Endodermal cell (in vitro differentiated cells): ENCODE results near the gene KRT9. TPM values are rescaled to one million over a fixed set of nuclear protein-coding genes. Genes with fewer than 3 reads are reported as not detected.

Experiments used
- DNase-seq: peaks from one replicate; pipeline ENCODE4 v3.0.0-alpha.2; 2017
- H3K27ac ChIP-seq: 2 replicates; pipeline ENCODE4 v1.5.1; 2013; ENCODE audit warnings: mild to moderate bottlenecking, low read depth, low read length, moderate library complexity
- H3K27me3 ChIP-seq: 2 replicates; pipeline ENCODE4 v1.6.1; 2013; ENCODE audit warnings: mild to moderate bottlenecking, low read length, moderate library complexity; ENCODE audit not compliant: insufficient read depth, control insufficient read depth, poor library complexity, severe bottlenecking
- H3K36me3 ChIP-seq: 2 replicates; pipeline ENCODE4 v1.7.0; 2013; ENCODE audit warnings: mild to moderate bottlenecking, low read length, moderate library complexity; ENCODE audit not compliant: control insufficient read depth, insufficient read depth
- H3K4me1 ChIP-seq: one replicate; pipeline ENCODE4 v1.7.0; 2013; ENCODE audit warnings: low read length; ENCODE audit not compliant: control insufficient read depth, insufficient read depth
- H3K4me3 ChIP-seq: 2 replicates; pipeline ENCODE4 v1.5.1; 2013; ENCODE audit warnings: mild to moderate bottlenecking, low read length, moderate library complexity
- H3K9ac ChIP-seq: 2 replicates; pipeline ENCODE4 v1.6.1; 2013; ENCODE audit warnings: mild to moderate bottlenecking, low read length, moderate library complexity; ENCODE audit not compliant: poor library complexity, severe bottlenecking; ENCODE audit errors: extremely low read depth
- H3K9me3 ChIP-seq: 2 replicates; pipeline ENCODE4 v1.6.1; 2013; ENCODE audit warnings: mild to moderate bottlenecking, low read length, moderate library complexity; ENCODE audit not compliant: control insufficient read depth
- H3K27ac Mint-ChIP-seq: 2 replicates; pipeline ENCODE4 v1.8.0; 2020; ENCODE audit warnings: mixed read lengths
- H3K27me3 Mint-ChIP-seq: 2 replicates; pipeline ENCODE4 v1.8.0; 2021; ENCODE audit warnings: mild to moderate bottlenecking, mixed read lengths; ENCODE audit not compliant: insufficient read depth
- H3K36me3 Mint-ChIP-seq: 2 replicates; pipeline ENCODE4 v1.8.0; 2020; ENCODE audit warnings: low read depth, mixed read lengths
- H3K4me1 Mint-ChIP-seq: 2 replicates; pipeline ENCODE4 v1.8.0; 2020; ENCODE audit warnings: mixed read lengths
- H3K4me3 Mint-ChIP-seq: 2 replicates; pipeline ENCODE4 v1.8.0; 2020; ENCODE audit warnings: mild to moderate bottlenecking, moderate library complexity, mixed read lengths
- H3K9me3 Mint-ChIP-seq: 2 replicates; pipeline ENCODE4 v1.8.0; 2020; ENCODE audit warnings: mild to moderate bottlenecking, mixed read lengths
- CTCF ChIP-seq: fragments of 200-600 bp; sonication (generic); conservative IDR thresholded peaks from 2 replicates; pipeline ENCODE4 v1.5.0; 2021; ENCODE audit warnings: antibody characterized with exemption, mild to moderate bottlenecking
- WGBS, 2 experiments: methylation state at CpG; one replicate each; pipeline versions ENCODE4 v1.1.5 to v1.1.7; 2013; ENCODE audit warnings: missing lambda C conversion rate in 2 of 2, mixed read lengths in 1 of 2; ENCODE audit not compliant: insufficient coverage in 1 of 2, insufficient read length in 1 of 2; 5-methylcytosine and 5-hydroxymethylcytosine counted together
- total RNA-seq, 2 donors: library from RNA; stranded (reverse); fragmentation: NEBNext Ultra II Directional in 1 of 2; extraction: Animal tissue kit (Norgen Biotek cat#: 25700) in 1 of 2; gene quantifications; 2 replicates in 1 of 2; 3 replicates in 1 of 2; pipeline ENCODE4 v1.2.1, GENCODE V29; 2021

The KRT9 gene
- total RNA-seq, 2 donors from 2014 or later = not detected

- no peaks in the 10 kb centered on the region for H3K9me3 Mint-ChIP-seq
- DNase-seq = no peak
- no peak overlapping the region for H3K27ac ChIP-seq
- H3K4me3 ChIP-seq = no peak overlapping the region
- peaks cover 20% of the 10 kb centered on the region for H3K4me1 ChIP-seq
- no peaks in the 10 kb centered on the region for H3K27me3 ChIP-seq
- no peaks in the 10 kb centered on the region for H3K27me3 Mint-ChIP-seq
- no peak overlapping the region for H3K9ac ChIP-seq
- no peaks in the 10 kb centered on the region for H3K9me3 ChIP-seq
- TF ChIP-seq CTCF = no peak
- 88 to 94% methylated on average over 4 to 7 of the region's 7 CpGs for WGBS, 2 experiments
- H3K36me3 Mint-ChIP-seq = no peaks in the 10 kb centered on the region
- H3K4me3 Mint-ChIP-seq = no peak overlapping the region
- H3K36me3 ChIP-seq = no peaks in the 10 kb centered on the region
- H3K4me1 Mint-ChIP-seq = peaks cover 80% of the 10 kb centered on the region
- H3K27ac Mint-ChIP-seq = peak overlapping the region; percentile 88
Observed at GRCh38 chr17:41536741-41537613, 34.9 kb downstream of the KRT9 start.

GRCh38 chr17:41535764-41536481 lies 35.9 kb downstream of the KRT9 start:
- no peak overlapping the region for H3K4me3 ChIP-seq
- H3K4me1 Mint-ChIP-seq = peaks cover 80% of the 10 kb centered on the region
- peaks cover 24% of the 10 kb centered on the region for H3K4me1 ChIP-seq
- no peaks in the 10 kb centered on the region for H3K36me3 Mint-ChIP-seq
- no peaks in the 10 kb centered on the region for H3K9me3 ChIP-seq
- H3K4me3 Mint-ChIP-seq = no peak overlapping the region
- TF ChIP-seq CTCF = no peak
- no peaks in the 10 kb centered on the region for H3K9me3 Mint-ChIP-seq
- DNase-seq = peak; percentile 95
- H3K27ac ChIP-seq = no peak overlapping the region
- WGBS, 2 experiments = 75 to 89% methylated on average over 8 to 15 of the region's 15 CpGs
- H3K27me3 Mint-ChIP-seq = no peaks in the 10 kb centered on the region
- no peaks in the 10 kb centered on the region for H3K36me3 ChIP-seq
- no peak overlapping the region for H3K27ac Mint-ChIP-seq
- no peak overlapping the region for H3K9ac ChIP-seq
- no peaks in the 10 kb centered on the region for H3K27me3 ChIP-seq

- no peaks in the 10 kb centered on the region for H3K27me3 ChIP-seq
- H3K9ac ChIP-seq = no peak overlapping the region
- DNase-seq = peak; percentile 53
- Mint-ChIP-seq H3K27ac (no peak overlapping the region), H3K4me3 (no peak overlapping the region), H3K9me3 (no peaks in the 10 kb centered on the region), H3K27me3 (no peaks in the 10 kb centered on the region), H3K36me3 (no peaks in the 10 kb centered on the region), H3K4me1 (peaks cover 76% of the 10 kb centered on the region)
- peak; percentile 44 for TF ChIP-seq CTCF
- 81 to 95% methylated on average over 2 to 7 of the region's 7 CpGs for WGBS, 2 experiments
- H3K27ac ChIP-seq = no peak overlapping the region
- peaks cover 28% of the 10 kb centered on the region for H3K4me1 ChIP-seq
- no peak overlapping the region for H3K4me3 ChIP-seq
- no peaks in the 10 kb centered on the region for H3K9me3 ChIP-seq
- H3K36me3 ChIP-seq = no peaks in the 10 kb centered on the region
Observed at GRCh38 chr17:41534899-41535546, 36.8 kb downstream of the KRT9 start.
